Endothelial cell of umbilical vein (primary cell): ENCODE data around the gene LGR6. TPM values are rescaled to one million over a fixed set of nuclear protein-coding genes. Genes with fewer than 3 reads are reported as not detected.

ENCODE experiments used
- BruUV-seq: library from RNA; stranded (reverse); fragments of 400-500 nt; replicated peaks from 2 replicates; lab custom pipeline; 2021; lab: Mats Ljungman, UMichigan
- CTCF ChIA-PET: fragments of 300-600, 350-600 bp; sonication (Branson Sonifier 250); formaldehyde crosslinking; loops from one replicate; lab custom pipeline; 2021; ENCODE audit warnings: antibody characterized with exemption, inconsistent platforms; lab: Charles Lee
- POLR2A ChIA-PET: fragments of 300-600, 350-600 bp; sonication (Branson Sonifier 250); formaldehyde crosslinking; loops from one replicate; lab custom pipeline; 2021; ENCODE audit warnings: antibody characterized with exemption, inconsistent platforms; lab: Charles Lee
- DNase-seq: peaks from one replicate; pipeline ENCODE4 v3.0.0-alpha.2; 2011; ENCODE audit warnings: low read depth, low spot score
- FAIRE-seq: peaks from 2 replicates; lab custom pipeline; 2011; peaks lifted over from hg19 to GRCh38; lab: Jason Lieb, UNC
- H2AFZ ChIP-seq: 2 replicates; pipeline ENCODE4 v1.6.0; 2012; ENCODE audit warnings: low read depth, low read length, control low read depth, inconsistent platforms
- H3K27ac ChIP-seq: 2 replicates; pipeline ENCODE4 v1.5.1; 2011; ENCODE audit warnings: low read depth, mild to moderate bottlenecking, control low read depth, low read length, moderate library complexity; ENCODE audit not compliant: insufficient read depth
- H3K27me3 ChIP-seq, 2 experiments: 2 replicates each; pipeline versions ENCODE4 v1.6.0 to v1.6.1; 2011; ENCODE audit warnings: low read length in 2 of 2, mixed read lengths in 1 of 2; ENCODE audit not compliant: control insufficient read depth in 2 of 2, insufficient read depth in 2 of 2
- H3K36me3 ChIP-seq, 2 experiments: 2 replicates in 1 of 2; 3 replicates in 1 of 2; pipeline ENCODE4 v1.5.1; 2011; ENCODE audit warnings: low read length in 2 of 2, mild to moderate bottlenecking in 1 of 2, moderate library complexity in 1 of 2; ENCODE audit not compliant: control insufficient read depth in 2 of 2, insufficient read depth in 2 of 2; ENCODE audit errors: extremely low read depth in 1 of 2
- H3K4me1 ChIP-seq: 3 replicates; pipeline ENCODE4 v1.5.1; 2011; ENCODE audit warnings: mild to moderate bottlenecking, low read length; ENCODE audit not compliant: control insufficient read depth, insufficient read depth; ENCODE audit errors: extremely low read depth
- H3K4me2 ChIP-seq: 2 replicates; pipeline ENCODE4 v1.6.1; 2011; ENCODE audit warnings: low read length, control low read depth, mixed read lengths; ENCODE audit not compliant: insufficient read depth
- H3K4me3 ChIP-seq, 3 experiments: fragments of 200-600 bp in 1 of 3; sonication (generic), shearing (Covaris generic) in 1 of 3; replicated peaks in 1 of 3; 2 replicates each; pipeline ENCODE4 v1.5.1; 2011 to 2016; ENCODE audit warnings: control low read depth in 3 of 3, low read length in 3 of 3, mild to moderate bottlenecking in 2 of 3, inconsistent platforms in 1 of 3, low read depth in 1 of 3, moderate library complexity in 1 of 3; ENCODE audit not compliant: insufficient read depth in 1 of 3
- H3K79me2 ChIP-seq: 2 replicates; pipeline ENCODE4 v1.6.0; 2012; ENCODE audit warnings: low read length, inconsistent platforms; ENCODE audit not compliant: control insufficient read depth, insufficient read depth
- H3K9ac ChIP-seq: replicated peaks from 2 replicates; pipeline ENCODE3; 2011; ENCODE audit warnings: low read length, control low read depth; ENCODE audit not compliant: insufficient read depth; ENCODE audit errors: extremely low read depth
- H3K9me1 ChIP-seq: replicated peaks from 3 replicates; pipeline ENCODE4 v1.6.0; 2011; ENCODE audit warnings: mild to moderate bottlenecking, low read length; ENCODE audit not compliant: control insufficient read depth, insufficient read depth; ENCODE audit errors: extremely low read depth
- H3K9me3 ChIP-seq: replicated peaks from 2 replicates; pipeline ENCODE4 v1.5.1; 2012; ENCODE audit warnings: low read length, inconsistent platforms; ENCODE audit not compliant: control insufficient read depth, insufficient read depth
- H4K20me1 ChIP-seq: replicated peaks from 2 replicates; pipeline ENCODE3; 2011; ENCODE audit warnings: mild to moderate bottlenecking, low read length; ENCODE audit not compliant: control insufficient read depth, insufficient read depth; ENCODE audit errors: extremely low read depth
- CTCF ChIP-seq, 2 donors: IDR thresholded peaks; 1 replicate in 1 of 2; 2 replicates in 1 of 2; pipeline ENCODE4 v1.5.1; 2011; ENCODE audit warnings: low read length in 2 of 2, mild to moderate bottlenecking in 2 of 2, moderate library complexity in 2 of 2, control low read depth in 1 of 2, inconsistent platforms in 1 of 2, low read depth in 1 of 2; ENCODE audit not compliant: insufficient read depth in 1 of 2; ENCODE audit errors: extremely low read depth in 1 of 2
- EZH2 ChIP-seq: IDR thresholded peaks from 2 replicates; pipeline ENCODE4 v1.6.1; 2012; ENCODE audit warnings: borderline replicate concordance, low read depth, mild to moderate bottlenecking, moderate library complexity, low read length, inconsistent platforms; ENCODE audit not compliant: severe bottlenecking
- FOS ChIP-seq: IDR thresholded peaks from 2 replicates; pipeline ENCODE4 v1.6.1; 2011; ENCODE audit warnings: mild to moderate bottlenecking, low read length, moderate library complexity, borderline replicate concordance; ENCODE audit not compliant: insufficient read depth
- GATA2 ChIP-seq: IDR thresholded peaks from 2 replicates; pipeline ENCODE4 v1.7.0; 2011; ENCODE audit warnings: low read depth, mild to moderate bottlenecking, moderate library complexity, mixed read lengths, low read length; ENCODE audit not compliant: insufficient read length, insufficient read depth
- JUN ChIP-seq: IDR thresholded peaks from 2 replicates; pipeline ENCODE4 v1.6.1; 2011; ENCODE audit warnings: borderline replicate concordance, low read depth; ENCODE audit not compliant: insufficient read length, insufficient read depth
- MAX ChIP-seq: IDR thresholded peaks from 2 replicates; pipeline ENCODE4 v1.6.1; 2011; ENCODE audit not compliant: insufficient read depth, insufficient read length
- MYC ChIP-seq: IDR thresholded peaks from one replicate; pipeline ENCODE4 v1.6.1; 2011; ENCODE audit warnings: mild to moderate bottlenecking, low read depth, low read length
- POLR2A ChIP-seq: IDR thresholded peaks from 2 replicates; pipeline ENCODE4 v1.6.1; 2012; ENCODE audit warnings: low read depth, mild to moderate bottlenecking, control low read depth, low read length
- POLR2AphosphoS5 ChIP-seq: IDR thresholded peaks from 2 replicates; pipeline ENCODE4 v1.6.1; 2012; ENCODE audit warnings: low read depth, mild to moderate bottlenecking, control low read depth, low read length, moderate library complexity; ENCODE audit not compliant: insufficient read depth
- dilution Hi-C: fragments of 300-500 bp; cut with MboI; formaldehyde crosslinking; loops from one replicate; pipeline ENCODE4 v1.15.0; 2019; ENCODE audit warnings: low sequenced_read_pairs; ENCODE audit not compliant: extremely low pct_ligation_motif_present
- intact Hi-C: fragments of 100-400 bp; cut with micrococcal nuclease; formaldehyde crosslinking; loops from one replicate; pipeline ENCODE4 v1.10.0; 2022
- polyA plus RNA-seq, 4 experiments: library from polyadenylated mRNA; depleted of rRNA in 3 of 4; stranded (reverse) in 3 of 4; unstranded in 1 of 4; fragments of >200 nt; gene quantifications; 2 replicates each; pipeline versions ENCODE4 v1.2.1 to v1.2.3, GENCODE V29; 2011 to 2012; ENCODE audit warnings: missing spikeins in 1 of 4
- total RNA-seq: library from RNA; stranded (reverse); gene quantifications from 2 replicates; pipeline ENCODE4 v1.2.3, GENCODE V29; 2021

Gene LGR6
- total and polyA plus RNA-seq, 2 donors (not counting 3 experiments of a cell fraction or from before 2014, with no cell fraction given) = not detected

GRCh38 chr1:202310746-202311145, 117.1 kb downstream of the LGR6 start:
- no peaks in the 10 kb centered on the region for H3K79me2 ChIP-seq
- ChIA-PET POLR2A (no interaction called here), CTCF (interaction anchor here (3.0 to 8.4 kb wide), 3 partner anchors 37 to 118 kb away, joined by 9 to 121 read pairs (median 117); partner anchors contain the start of gene LGR6)
- intact Hi-C loops = no loop called here
- H4K20me1 ChIP-seq = no peaks in the 10 kb centered on the region
- dilution Hi-C loops = loop anchor here (25.0 kb wide), 1 partner anchor 98 kb away; no protein-coding TSS in a partner anchor
- H3K9me1 ChIP-seq = no peaks in the 10 kb centered on the region
- no TSS peak for BruUV-seq
- H3K36me3 ChIP-seq = no peaks in the 10 kb centered on the region
- FAIRE-seq (no peak), DNase-seq (no peak)
- H3K27me3 ChIP-seq = no peaks in the 10 kb centered on the region
- no peaks in the 10 kb centered on the region for H3K9me3 ChIP-seq
- H2AFZ ChIP-seq = no peak overlapping the region
- no peak overlapping the region for H3K27ac ChIP-seq
- H3K4me1 ChIP-seq = peaks cover 9% of the 10 kb centered on the region
- H3K4me2 ChIP-seq = no peak overlapping the region
- H3K4me3 ChIP-seq = no peak overlapping the region
- H3K9ac ChIP-seq = no peak overlapping the region
- no peak for TF ChIP-seq POLR2AphosphoS5
- no peak for TF ChIP-seq GATA2
- TF ChIP-seq MAX = no peak
- no peak for TF ChIP-seq CTCF (IDR thresholded peaks at IDR 0.05; ENCODE audit: extremely low read depth in 1 of 2, insufficient read depth in 1 of 2, low read depth in 1 of 2, low read length in 2 of 2)
- TF ChIP-seq EZH2 = no peak
- TF ChIP-seq JUN = no peak
- no peak for TF ChIP-seq MYC
- no peak for TF ChIP-seq FOS
- no peak for TF ChIP-seq POLR2A
